IPS-NIHi11 (cell line): ENCODE results near the gene EPB41.
"Not testable (repeated sequence)": the region's sequence is repeated elsewhere in the genome, so short reads cannot be mapped to it uniquely, and the experiment has no call there.

Experiments
- DNase-seq: peaks from one replicate; pipeline ENCODE4 v3.0.0; 2012; ENCODE audit warnings: mixed read lengths, low spot score

Gene EPB41

DNA sequence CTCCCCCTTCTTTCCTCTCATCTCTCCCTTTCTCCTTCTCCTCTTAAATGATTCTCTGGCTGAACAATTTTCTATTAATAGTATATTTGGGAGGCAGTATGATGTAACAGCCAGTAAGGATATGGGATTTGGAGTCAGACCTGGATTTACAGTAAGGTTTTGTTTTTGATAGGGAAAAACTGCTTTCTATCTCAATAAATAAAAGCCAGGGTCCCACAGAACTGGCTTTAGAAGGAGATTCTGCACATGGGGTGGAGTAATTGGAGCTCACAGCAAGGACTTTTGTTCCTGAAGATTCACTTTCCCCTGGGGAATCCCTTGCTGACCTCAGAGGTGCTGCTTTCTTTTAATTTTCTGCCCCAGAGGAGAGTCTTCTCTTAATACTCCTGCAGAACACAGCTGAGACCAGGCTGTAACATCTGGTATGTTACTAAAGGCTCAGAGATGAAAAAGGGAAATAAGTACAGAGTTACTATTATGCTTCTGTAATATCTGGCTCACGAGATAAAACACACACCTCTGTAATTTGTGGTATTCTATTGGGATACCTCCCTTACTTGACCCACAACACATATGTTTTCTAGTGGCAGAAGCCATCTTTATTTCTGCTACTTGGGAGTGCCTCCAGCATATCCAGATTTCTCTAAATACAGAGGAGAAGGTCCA lies 13.4 kb downstream of the EPB41 start:
- DNase-seq, result no peak

DNA sequence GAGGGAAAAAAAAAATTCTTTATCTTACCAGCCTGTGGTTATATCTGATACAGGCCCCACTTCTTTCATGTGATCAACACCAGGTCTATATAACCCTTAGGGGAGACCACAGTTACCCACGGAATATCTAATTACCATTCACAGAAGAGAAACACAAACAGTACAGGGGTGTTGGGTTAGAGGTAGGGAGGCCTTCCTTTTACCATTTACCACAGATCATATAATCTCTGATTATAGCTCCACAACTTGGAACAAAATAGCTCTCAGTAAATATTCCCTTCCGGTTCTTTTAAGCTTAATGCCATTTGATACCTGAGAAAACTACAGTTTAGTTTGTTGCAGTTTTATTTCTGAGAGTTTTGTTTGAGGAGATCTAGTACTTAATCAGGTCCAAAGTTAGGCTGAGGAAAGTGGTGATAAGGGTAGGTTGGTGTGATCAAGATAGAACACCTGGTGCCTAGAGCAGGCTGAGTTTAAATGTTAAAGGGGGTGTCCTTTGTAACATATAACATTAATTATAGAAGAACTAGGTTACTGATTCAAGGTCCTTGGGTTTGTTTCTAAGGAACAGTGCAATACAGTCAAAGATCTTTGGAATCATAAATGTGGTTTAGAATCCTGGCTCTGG lies 14.1 kb downstream of the EPB41 start:
- DNase-seq, result no peak

DNA sequence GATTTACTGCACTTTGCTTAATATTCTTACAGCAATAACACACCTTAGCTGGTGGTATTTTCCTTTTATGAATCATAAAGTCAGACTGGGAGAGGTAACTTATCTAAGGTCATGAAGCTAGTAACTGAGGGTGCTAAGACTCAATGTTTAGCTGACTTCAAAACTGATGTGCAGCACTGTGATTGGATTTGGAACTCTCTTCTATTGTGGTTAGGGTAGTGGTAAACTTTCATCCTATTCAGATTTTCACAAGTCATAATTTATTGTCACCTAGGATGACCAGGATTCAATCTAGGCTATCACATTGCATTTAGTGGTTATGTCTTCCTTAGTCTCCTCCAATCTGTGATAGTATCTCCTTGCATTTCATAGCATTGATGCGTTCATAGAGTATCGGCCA lies 18.9 kb downstream of the EPB41 start:
- DNase-seq, result no peak

DNA sequence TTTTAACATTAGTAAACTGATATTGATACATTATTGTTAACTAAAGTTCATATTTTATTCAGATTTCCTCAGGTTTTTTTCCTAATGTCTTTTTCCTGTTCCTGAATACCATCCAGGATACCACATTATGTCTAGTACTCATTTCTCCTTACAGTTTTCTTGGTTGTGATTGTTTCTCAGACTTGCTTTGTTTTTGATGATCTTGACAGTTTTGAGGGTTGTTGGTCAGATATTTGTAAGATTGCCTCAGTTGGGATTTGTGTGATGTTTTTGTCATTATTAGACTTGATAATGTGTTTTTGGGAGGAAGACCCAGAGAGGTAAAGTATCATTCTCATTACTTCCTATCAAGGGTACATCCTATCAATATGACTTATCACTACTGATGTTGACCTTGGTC lies 19.5 kb downstream of the EPB41 start:
- DNase-seq, result no peak

DNA sequence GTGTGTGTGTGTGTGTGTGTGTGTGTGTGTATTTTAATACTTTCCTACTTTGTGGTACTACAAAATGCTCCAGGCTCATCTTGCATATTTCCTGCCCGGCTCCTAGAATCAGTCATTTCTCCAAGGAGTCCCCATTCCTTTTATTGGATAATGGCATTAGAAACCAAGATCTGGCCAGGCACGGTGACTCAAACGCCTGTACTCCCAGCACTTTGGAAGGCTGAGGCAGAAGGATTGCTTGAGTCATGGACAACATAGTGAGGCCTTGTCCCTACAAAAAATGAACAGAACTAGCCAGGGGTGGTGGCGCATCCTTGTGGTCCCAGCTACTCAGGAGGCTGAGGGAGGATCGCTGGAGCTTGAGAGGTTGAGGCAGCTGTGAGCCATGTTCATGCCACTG lies 20.3 kb downstream of the EPB41 start:
- no peak for DNase-seq

DNA sequence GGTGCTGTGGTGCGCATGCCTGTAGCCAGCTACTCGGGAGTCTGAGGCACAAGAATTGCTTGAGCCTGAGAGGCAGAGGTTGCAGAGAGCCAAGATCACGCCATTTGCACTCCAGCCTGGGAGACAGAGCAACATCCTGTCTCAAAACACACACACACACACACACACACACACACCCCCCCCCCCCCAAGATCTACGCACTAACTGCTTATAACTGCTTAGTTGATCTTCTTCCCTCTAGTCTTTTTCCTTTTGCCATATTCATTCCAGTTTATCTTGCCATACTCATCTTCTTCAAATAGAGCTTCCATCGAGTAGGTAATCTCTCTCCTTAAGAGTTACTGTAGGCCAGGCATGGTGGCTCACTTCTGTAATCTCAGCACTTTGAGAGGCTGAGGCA lies 20.9 kb downstream of the EPB41 start:
- no peak for DNase-seq

DNA sequence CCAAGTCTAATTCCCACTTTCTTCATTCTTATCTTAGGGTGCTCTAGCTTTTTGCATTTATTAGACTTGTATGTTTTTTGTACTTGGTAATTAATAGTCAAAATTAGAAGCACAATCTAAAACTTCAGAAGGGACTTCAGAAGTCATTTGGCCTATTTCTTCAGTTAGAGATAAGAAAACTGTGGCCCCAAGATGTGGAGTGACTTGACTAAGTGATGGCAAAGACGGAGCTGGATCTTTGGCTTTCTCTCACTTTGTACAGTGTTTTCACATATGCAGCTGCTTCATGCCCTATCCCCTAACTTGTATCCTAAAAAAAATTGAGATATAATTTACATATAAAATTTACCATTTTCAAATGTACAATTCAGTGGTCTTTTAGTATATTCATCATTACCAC lies 21.7 kb downstream of the EPB41 start:
- no peak for DNase-seq

DNA sequence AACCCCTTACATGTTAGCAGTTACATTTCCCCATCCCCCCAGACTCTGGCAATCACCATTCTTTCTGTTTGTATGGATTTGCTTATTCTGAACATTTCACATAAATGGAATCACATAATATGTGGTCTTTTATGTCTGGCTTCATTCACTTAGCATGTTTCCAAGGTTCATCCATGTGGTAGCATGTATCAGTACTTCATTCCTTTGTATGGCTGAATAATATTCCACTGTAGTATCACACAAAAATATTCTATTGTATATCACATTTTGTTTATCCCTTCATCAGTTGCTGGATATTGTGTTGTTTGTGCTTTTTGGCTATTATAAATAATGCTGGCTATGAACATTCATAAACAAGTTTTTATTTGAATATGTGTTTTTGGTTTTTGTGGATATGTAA lies 22.2 kb downstream of the EPB41 start:
- no peak for DNase-seq

DNA sequence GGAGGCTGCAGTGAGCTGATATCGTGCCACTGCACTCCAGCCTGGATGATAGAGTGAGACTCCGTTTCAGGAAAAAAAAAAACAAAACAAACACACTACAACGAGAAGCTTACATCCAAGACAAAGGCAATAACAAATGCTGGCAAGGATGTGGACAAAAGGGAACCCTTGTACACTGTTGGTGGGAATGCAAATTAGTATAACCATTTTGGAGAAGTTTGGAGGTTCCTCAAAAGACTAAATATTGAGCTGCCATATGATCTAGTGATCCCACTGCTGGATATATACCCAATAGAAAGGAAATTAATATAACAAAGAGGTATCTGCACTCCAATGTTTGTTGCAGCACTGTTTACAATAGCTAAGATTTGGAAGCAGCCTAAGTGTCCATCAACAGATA lies 29.2 kb downstream of the EPB41 start:
- not testable (repeated sequence) for DNase-seq

DNA sequence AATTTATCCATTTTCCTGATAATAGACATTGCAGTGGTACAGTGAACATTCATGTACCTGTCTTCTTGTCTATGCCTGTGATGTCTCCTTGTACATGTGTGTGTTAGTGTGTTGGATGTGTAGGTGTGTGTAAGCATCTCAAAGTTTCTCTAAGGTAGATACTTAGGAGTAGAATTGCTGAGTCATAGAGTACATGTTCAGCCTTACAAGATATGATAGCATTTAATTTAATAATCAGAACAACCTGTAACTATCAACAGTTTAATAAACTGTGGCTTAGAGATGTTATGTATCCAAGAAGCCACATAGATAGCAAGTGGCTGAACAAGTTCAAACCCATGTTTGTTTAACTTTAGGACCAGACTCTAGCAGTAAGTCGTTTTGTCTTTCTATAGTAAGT lies 35.6 kb downstream of the EPB41 start:
- DNase-seq, result no peak

DNA sequence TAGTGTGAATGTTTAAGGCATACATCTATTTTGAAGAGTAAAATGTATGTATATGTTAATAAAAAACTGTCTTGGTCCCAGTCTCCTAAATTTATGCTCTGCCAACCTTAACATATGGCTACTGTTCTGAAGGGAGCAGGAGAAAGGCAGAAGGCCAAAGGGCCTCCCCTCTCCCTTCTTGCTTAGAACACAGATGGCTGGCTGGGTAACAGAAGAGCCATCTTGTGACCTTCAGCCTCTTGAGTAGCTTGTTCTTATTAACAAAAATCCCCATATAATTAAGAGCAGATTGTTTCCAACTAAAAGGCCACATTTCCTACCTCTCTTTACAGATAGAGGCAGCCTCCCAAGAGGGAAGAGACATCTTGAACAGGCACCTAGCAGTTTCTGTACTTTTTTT lies 36.1 kb downstream of the EPB41 start:
- DNase-seq, result no peak

DNA sequence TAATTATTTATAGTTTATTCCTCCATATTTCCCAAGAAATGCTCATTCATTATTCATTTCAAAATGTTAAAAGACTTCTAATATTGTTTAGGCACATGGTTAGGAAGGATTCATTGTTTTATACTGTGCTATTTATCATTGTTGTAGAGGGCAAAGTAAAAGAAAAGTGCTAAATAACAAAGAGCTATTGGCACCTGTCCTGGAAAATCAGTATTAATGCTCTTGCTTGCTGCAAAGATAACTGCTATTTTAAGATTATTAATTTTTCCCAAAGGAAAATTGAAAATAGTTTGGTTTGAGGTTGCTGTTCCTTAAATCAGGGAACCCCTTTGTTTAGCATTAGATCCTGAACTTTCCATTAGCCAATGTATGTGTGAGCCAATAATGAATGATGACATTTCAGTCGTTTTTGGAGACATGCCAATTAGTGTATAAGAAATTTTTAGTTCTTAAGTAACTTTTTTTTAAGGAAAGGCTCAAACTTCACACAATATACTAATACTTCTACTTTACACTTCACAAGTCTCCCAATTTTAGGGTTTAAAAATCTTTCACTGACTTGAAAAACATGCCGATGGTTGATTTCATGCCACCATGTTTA lies 39.9 kb downstream of the EPB41 start:
- no peak for DNase-seq

DNA sequence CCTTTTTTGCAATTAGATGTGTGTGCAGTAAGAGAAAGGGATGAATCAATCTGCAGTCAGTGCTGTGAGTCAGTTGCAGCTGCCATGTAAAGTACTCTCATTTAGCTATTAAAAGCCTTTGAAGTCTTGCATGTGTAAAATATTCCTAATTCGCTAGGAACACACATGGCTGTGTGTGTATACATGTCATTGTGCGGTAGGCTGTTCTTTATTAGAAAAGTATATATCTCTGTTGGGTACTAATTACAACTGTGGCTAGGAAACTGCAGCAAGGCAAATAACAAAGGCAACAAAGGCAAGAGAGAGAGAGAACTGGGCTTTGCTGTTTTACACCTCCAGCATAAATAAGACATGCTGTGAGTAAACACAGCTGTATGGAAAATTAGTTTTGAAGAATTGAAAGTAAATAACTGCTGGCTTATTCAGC lies 41.7 kb downstream of the EPB41 start:
- DNase-seq, result no peak

DNA sequence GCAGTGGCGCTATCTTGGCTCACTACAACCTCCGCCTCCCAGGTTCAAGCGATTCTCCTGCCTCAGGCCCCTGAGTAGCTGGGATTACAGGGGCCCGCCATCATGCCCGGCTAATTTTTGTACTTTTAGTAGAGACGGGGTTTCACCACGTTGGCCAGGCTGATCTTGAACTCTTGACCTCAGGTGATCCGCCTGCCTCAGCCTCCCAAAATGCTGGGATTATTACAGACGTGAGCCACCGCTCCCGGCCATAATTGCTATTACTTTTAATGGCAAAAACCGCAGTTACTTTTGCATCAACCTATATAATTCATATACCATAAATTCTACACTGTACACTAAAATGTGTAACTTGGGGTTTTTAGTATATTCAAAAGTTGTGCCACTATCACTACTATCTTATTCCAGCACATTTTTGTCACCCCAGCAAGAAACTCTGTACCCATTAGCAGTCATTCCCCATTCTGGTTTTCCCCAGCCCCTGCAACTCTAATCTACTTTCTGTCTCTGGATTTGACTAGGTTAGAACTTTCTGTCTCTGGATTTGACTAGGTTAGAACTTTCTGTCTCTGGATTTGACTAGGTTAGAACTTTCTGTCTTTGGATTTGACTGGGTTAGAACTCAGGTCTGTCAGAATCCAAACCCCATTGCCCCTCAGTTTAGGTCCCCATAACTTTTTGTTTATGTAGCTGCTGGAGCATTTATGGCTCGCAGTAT lies 47.9 kb downstream of the EPB41 start:
- DNase-seq, result not testable (repeated sequence)

DNA sequence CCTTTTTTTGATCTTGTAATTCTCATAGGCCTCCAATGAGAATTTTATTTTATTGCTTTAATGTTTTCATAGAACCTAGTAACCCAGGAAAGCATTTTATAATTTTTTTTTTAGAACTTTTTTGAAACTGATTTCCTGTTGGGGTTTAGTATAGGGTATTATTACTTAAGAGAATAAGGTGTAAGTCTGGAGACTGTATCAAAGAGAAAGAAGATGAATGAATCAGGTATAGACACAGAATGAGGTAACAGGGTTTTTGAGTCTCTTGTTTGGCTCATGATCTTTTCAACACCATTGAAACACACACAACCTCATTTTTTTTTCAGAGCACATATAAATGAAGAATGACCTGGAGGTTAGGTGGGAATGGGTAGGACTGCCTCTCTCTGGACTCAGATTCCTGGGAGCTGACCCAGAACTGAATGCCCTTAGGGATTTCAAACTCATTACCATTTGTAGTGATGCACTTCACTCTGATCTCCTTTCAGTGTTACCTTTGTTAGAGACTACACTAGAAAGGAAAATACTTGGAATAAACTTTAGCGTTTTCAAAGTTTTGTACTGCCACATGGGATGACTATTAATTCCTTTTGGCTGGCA lies 51.0 kb downstream of the EPB41 start:
- peak; percentile 17 for DNase-seq

DNA sequence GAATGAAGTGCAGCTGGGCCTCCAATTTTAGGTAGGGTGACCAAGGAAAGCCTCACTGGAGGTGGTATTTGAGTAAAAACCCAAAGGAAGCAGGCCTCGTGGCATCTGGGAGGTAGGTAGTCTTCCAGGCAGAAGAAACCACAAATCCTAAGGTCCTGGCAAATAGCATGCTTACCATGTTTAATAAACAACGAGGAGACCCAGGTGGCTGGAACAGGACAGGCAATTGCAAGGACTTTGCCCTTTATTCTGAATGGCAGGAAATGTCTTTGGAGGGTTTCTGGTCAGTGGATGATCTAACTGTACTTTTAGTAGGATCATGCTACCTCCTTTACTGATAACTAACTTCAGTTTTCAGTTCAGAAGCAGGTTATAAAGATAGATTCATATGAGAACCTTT lies 52.2 kb downstream of the EPB41 start:
- no peak for DNase-seq

DNA sequence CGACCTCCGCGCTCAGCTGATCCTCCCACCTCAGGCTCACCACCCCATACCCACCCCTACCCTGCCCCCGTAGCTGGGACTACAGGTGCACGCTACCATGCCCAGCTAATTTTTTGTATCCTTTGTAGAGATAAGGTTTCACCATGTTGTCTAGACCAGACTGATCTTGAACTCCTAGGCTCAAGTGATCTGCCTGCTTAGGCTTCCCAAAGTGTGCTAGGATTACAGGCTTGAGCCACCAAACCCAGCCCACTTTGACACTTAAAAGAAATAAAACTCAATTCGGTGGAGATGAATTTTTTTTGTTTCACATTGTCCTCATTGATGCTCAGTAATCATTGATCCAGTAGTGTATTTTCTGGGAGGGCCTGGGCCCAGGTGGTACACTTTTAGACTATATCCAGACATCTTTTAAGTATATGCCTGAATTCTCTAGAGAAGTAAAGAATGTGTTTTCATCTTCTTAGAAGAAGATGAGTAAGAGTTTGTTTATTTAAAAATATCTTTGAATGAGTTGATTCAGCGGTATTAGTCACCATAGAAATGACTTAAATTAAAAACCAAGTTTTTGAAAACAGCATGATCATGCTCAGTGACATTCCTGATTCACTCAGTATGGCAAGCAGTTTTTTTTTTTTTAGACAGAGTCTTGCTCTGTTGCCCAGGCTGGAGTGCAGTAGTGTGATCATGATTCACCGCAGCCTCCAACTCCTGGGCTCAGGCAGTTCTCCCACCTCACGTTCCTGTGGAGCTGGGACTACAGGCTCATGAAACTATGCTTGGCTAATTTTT lies 57.8 kb downstream of the EPB41 start:
- no peak for DNase-seq

DNA sequence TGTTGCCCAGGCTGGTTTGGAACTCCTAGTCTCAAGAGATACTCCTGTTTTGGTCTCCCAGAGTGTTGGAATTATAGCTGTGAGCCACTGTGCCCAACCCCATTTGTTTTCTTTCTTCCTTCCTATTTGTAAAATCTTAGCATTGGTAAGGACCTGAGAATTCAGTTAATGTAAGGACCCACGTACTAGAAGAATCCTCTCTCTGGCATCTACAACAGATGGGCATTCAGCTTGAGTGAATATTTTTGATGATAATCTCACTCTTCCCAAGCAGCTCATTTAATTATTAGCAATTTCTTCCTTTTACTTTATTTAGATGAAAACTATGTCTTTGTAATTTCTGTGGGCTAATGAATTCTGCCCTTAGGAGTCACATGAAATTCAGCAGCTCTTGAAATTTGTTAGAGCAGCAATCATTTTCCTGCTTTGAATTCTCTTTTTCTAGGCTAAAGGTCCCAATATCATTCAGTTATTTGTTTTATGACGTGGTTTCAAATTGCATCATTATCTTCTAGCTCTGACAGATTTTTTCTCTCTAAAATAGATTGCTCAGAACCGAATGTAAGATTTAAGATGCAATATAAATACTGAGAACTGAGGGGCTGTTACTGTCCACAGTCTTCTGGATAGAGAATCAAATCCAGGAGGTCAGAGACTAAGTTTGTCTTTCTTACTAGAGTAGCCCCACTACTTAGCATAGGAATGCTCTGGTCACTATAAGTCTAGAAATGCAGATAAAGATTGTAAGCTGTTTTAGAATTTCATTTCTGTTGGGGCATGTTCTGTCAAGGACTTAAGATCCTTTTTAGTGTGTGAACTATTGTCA lies 59.4 kb downstream of the EPB41 start:
- DNase-seq, result no peak

DNA sequence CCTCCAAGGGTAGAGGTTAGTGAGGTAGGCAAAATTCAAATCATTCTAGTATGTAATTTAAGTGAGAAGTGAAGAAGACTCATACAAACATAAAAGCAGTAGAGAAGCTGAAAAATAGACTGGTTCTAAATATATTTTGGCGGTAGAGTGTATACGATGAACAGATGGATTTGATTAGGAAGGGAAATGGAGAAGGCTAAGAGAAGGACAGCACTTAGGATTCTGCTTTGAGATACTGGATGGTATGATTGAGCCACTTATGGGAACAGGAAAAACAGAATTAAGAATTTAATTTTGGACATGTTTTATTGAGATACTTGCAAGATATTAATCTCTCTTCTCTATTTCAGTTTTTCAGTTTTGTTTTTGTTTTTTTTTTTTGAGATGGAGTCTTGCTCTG lies 60.1 kb downstream of the EPB41 start:
- DNase-seq, result no peak

DNA sequence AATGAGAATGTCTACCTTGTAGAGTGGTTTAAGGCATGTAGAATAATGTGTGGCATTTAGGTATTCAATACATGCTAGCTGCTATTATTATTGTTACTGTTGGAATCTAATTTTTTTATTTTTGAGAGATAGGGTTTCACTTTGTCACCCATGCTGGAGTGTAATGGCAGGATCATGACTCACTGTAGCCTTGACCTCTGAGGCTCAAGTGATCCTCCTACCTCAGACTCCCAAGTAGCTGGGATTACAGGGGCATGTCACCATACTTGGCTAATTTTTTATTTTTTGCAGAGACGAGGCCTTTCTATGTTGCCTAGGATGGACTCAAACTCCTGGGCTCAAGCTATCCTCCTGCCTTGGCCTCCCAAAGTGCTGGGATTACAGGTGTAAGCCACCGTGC lies 61.9 kb downstream of the EPB41 start:
- DNase-seq, result no peak

DNA sequence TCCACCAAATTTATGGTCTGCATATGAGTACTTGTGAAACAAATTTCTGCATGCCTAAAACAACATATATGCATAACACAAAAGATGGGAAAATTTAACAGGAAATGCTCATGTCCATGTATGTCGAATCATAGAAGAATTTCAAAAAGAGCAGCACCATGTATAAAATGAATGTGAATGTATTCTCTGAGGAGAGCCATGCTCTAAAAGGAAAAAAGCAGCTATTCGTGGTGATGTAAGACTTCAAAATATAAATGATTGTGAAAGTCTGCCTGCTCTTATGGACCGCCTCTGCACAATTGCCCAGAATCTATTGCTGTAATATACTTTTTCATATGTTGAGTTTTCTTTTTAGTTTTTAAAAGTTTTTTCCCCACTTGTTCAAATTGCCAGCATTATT lies 66.8 kb downstream of the EPB41 start:
- no peak for DNase-seq
